Mucosa of descending colon (tissue), 3 donors: Measurements from ENCODE around the gene RHBDL3. TPM values are rescaled to one million over a fixed set of nuclear protein-coding genes. Genes with fewer than 3 reads are reported as not detected.

Source experiments
- microRNA-seq: library from miRNA; unstranded; fragments of <30 nt; microRNA quantifications from one replicate; pipeline ENCODE4, GENCODE V29; 2019
- total RNA-seq, 3 donors: library from RNA; stranded (reverse); fragmentation: NEBNext Ultra II Directional in 2 of 3; extraction: Animal tissue kit (Norgen Biotek cat#: 25700) in 2 of 3; gene quantifications; one replicate each; pipeline versions ENCODE4 v1.2.1 to v1.2.4, GENCODE V29; 2021 to 2023
- donor health status: DM: no; HTN: no; CAD: no; lungs with moderate emphysema.
- donor health status: DM: no; HTN: no; CAD: no.
- donor health status: DM: no; HTN: yes; CAD: no.

RHBDL3 gene
- total RNA-seq, 3 donors from 2014 or later: 0.52 to 2.3 (median 1.3) TPM

Small RNAs within 50 kb of the gene (microRNA-seq; reads per million reads assigned to microRNA genes)
- 1.4 reads per million for gene MIR632

Other genes with a start within 250 kb of the RHBDL3 start
- gene RHOT1, start 123.3 kb upstream of the RHBDL3 start, total RNA-seq: 10 to 100 TPM; 21.2 to 48.6 (median 21.4) TPM
- gene C17orf75, start 76.3 kb downstream of the RHBDL3 start, total RNA-seq: 10 to 100 TPM; 10.3 to 14.8 (median 12.9) TPM
- gene ZNF207, start 84.3 kb downstream of the RHBDL3 start, total RNA-seq: 100 to 1,000 TPM; 141 to 168 (median 161) TPM
- gene PSMD11, start 178.7 kb downstream of the RHBDL3 start, total RNA-seq: 10 to 100 TPM; 81.5 to 99.2 (median 85.8) TPM
- 1 to 10 TPM in 2 of 3 donors, under 1 TPM in 1; 0.72 to 2.1 (median 1.3) TPM for gene CDK5R1, start 221.2 kb downstream of the RHBDL3 start, total RNA-seq